Nephron (organoid): ENCODE results near the gene ALDH1A1.

Experiments
- H3K27ac Mint-ChIP-seq, 3 experiments: 2 replicates each; pipeline ENCODE4 v1.8.0; 2020; ENCODE audit warnings: mixed read lengths in 3 of 3, mild to moderate bottlenecking in 2 of 3, moderate library complexity in 1 of 3
- H3K27me3 Mint-ChIP-seq: 2 replicates; pipeline ENCODE4 v1.8.0; 2021; ENCODE audit warnings: low read depth, mild to moderate bottlenecking, moderate library complexity, mixed read lengths
- H3K36me3 Mint-ChIP-seq: 2 replicates; pipeline ENCODE4 v1.8.0; 2020; ENCODE audit warnings: low read depth, mixed read lengths
- H3K4me1 Mint-ChIP-seq: 2 replicates; pipeline ENCODE4 v1.8.0; 2020; ENCODE audit warnings: mixed read lengths
- H3K4me3 Mint-ChIP-seq, 3 experiments: 2 replicates each; pipeline ENCODE4 v1.8.0; 2020; ENCODE audit warnings: mild to moderate bottlenecking in 3 of 3, mixed read lengths in 3 of 3, moderate library complexity in 2 of 3
- H3K9me3 Mint-ChIP-seq: 2 replicates; pipeline ENCODE4 v1.8.0; 2020; ENCODE audit warnings: mixed read lengths
- CTCF ChIP-seq, 3 experiments: fragments of 200-600 bp; sonication (generic); IDR thresholded peaks; one replicate each; pipeline ENCODE4 v1.5.0; 2021; ENCODE audit warnings: antibody characterized with exemption in 3 of 3; ENCODE audit not compliant: unreplicated experiment in 3 of 3

The ALDH1A1 gene

DNA sequence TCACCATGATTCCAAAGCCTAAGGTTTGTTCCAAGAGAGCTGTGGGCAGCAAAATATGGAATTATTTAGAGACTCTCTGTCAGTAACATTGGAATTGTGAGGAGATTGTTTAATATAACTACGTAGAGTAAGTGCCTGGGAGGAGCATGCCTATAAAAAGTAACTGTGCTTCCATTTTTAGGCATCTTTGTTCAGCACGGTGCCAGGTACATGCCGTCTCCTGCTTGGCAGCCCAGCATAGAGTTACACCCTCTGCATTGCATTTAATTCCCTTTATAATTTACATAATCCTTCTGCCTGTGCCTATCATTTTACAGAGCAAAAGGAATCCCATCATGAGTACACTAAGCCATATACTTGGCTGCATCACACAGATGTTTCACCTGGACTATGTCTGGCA lies 32.1 kb upstream of the ALDH1A1 start:
- H3K27me3 Mint-ChIP-seq, result no peaks in the 10 kb centered on the region
- peak overlapping the region in 1 of 3 experiments; percentile 36 for H3K27ac Mint-ChIP-seq
- no peaks in the 10 kb centered on the region for H3K9me3 Mint-ChIP-seq
- TF ChIP-seq CTCF (IDR thresholded peaks at IDR 0.05; ENCODE audit: unreplicated experiment in 3 of 3), result no peak
- no peaks in the 10 kb centered on the region for H3K36me3 Mint-ChIP-seq
- H3K4me3 Mint-ChIP-seq, result no peak overlapping the region
- peaks cover 31% of the 10 kb centered on the region for H3K4me1 Mint-ChIP-seq

DNA sequence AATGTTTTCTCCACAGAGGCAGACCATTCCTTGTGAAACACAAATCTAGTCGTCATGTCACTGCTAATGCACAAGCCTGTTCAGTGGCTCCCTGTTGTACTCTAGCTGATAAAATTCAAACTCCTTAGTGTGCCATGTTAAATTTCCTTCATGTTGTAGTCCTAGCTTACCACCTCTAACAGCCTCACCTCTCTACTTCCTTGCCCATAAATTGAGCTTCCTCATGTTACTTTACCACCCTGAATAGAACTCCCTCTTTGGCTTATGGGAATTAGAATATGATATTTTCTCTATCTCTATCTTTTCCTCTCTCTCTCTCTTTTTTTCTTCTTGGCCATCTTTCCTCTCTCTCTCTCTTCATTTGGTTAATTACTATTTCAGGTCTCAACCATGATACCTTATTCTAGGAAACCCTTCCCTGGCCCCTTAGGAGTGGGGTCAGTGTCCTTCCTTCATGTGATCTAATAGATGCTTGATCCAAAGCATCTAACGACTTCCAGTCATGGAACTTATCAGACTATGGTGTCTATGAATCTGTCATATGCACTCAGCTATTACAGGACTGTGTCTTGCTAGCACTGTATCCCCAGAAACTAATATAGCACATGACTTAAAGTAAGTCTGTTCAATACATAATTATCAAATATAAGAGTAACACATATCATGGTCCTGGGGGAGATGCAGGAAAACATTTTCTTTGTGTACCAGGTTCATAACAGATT lies 31.5 kb upstream of the ALDH1A1 start:
- peak overlapping the region; percentile 36 to 89 (median 87) for H3K27ac Mint-ChIP-seq
- no peak overlapping the region for H3K4me3 Mint-ChIP-seq
- peaks cover 31% of the 10 kb centered on the region for H3K4me1 Mint-ChIP-seq
- no peak for TF ChIP-seq CTCF (IDR thresholded peaks at IDR 0.05; ENCODE audit: unreplicated experiment in 3 of 3)
- no peaks in the 10 kb centered on the region for H3K27me3 Mint-ChIP-seq
- no peaks in the 10 kb centered on the region for H3K9me3 Mint-ChIP-seq
- H3K36me3 Mint-ChIP-seq, result no peaks in the 10 kb centered on the region

DNA sequence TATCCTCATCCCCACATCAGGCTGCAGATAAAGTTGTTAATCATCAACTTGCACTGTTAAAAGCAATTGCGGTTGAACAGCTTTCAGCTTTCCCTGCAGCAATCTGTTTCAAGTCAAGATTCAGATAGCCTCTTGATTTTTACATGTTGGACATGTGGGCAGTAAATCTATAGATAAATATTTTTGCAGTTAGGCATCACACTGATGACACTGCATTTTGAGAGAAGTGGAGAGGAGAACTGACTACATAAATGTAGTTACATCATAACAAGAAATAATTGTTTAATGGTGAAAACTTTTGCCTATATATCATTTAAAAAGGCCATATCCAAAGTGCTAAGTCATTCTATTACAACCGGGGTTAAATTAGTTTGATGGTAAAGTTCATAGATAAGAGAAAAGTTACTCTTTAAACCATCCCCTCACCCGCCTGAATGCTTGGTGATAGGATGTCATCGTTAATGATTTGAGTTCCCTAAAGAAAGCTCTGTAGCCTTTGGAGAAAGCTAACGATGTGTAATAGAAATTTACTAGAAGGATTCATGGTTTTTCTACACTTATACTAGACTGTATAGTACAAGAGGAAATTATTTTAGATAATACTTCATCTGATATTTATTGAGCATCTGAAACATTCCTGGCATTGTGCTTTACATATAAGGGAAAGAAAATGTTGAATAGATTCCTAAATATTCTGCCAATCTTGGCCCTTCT lies 30.8 kb upstream of the ALDH1A1 start:
- TF ChIP-seq CTCF (IDR thresholded peaks at IDR 0.05; ENCODE audit: unreplicated experiment in 3 of 3), result no peak
- Mint-ChIP-seq H3K36me3 (no peaks in the 10 kb centered on the region), H3K9me3 (no peaks in the 10 kb centered on the region), H3K27ac (peak overlapping the region; percentile 36 to 89 (median 87)), H3K4me1 (peaks cover 33% of the 10 kb centered on the region), H3K27me3 (no peaks in the 10 kb centered on the region), H3K4me3 (no peak overlapping the region)

- Mint-ChIP-seq H3K4me1 (peaks cover 39% of the 10 kb centered on the region), H3K36me3 (no peaks in the 10 kb centered on the region), H3K4me3 (no peak overlapping the region), H3K27me3 (no peaks in the 10 kb centered on the region), H3K27ac (peak overlapping the region; percentile 36 to 89 (median 84)), H3K9me3 (no peaks in the 10 kb centered on the region)
- TF ChIP-seq CTCF (IDR thresholded peaks at IDR 0.05; ENCODE audit: unreplicated experiment in 3 of 3), result no peak
These were observed 30.2 kb upstream of the ALDH1A1 start for GRCh38 chr9:72983056-72983455.

DNA sequence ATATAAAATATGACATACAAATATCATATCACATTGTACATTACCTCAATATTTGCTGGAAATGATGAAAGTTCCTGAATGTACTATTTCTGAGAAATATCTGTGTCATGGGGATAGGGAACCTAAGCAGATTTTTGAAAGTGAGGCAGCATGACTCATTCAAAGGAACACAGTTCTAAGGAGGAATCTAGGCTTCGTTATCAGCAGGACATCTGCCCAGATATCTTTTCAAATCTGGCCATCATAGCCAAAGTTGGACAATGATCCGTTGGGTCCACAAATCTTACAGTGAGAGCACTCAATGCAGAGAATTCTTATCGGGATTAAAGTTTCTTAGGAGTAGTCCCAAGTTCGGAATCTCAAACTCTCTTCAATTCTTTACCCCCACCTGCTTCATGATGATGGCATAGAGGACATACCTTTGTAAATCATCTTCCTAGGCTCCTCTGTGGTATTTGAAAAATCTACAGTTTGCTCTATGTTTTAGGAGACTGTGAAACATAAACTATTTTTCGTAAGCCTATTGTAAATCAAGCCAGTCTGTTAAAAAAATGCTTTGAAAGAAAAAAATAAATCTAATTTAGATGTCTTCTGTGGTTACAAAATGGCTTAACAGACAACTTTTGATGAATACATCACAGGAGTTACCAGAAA lies 29.4 kb upstream of the ALDH1A1 start:
- Mint-ChIP-seq H3K4me1 (peaks cover 39% of the 10 kb centered on the region), H3K36me3 (no peaks in the 10 kb centered on the region), H3K4me3 (no peak overlapping the region), H3K9me3 (no peaks in the 10 kb centered on the region), H3K27me3 (no peaks in the 10 kb centered on the region), H3K27ac (peak overlapping the region; percentile 36 to 89 (median 84))
- TF ChIP-seq CTCF (IDR thresholded peaks at IDR 0.05; ENCODE audit: unreplicated experiment in 3 of 3), result no peak
